Keratinocyte (primary cell): ENCODE data around the gene AOPEP. TPM values are rescaled to one million over a fixed set of nuclear protein-coding genes. Genes with fewer than 3 reads are reported as not detected.
A peak's percentile ranks its signal among the peaks of the same experiment; 100 is the strongest.

Experiments used
- DNase-seq: peaks from one replicate; pipeline ENCODE4 v3.0.0-alpha.2; 2011; ENCODE audit warnings: low read depth, missing footprints, low spot score
- FAIRE-seq: peaks from 2 replicates; lab custom pipeline; 2011; peaks lifted over from hg19 to GRCh38; lab: Jason Lieb, UNC
- H2AFZ ChIP-seq: 2 replicates; pipeline ENCODE4 v1.6.0; 2012; ENCODE audit warnings: low read length, control low read depth, inconsistent platforms; ENCODE audit not compliant: control insufficient read depth
- H3K27ac ChIP-seq: 2 replicates; pipeline ENCODE4 v1.5.1; 2011; ENCODE audit warnings: low read length; ENCODE audit not compliant: control insufficient read depth, insufficient read depth
- H3K27me3 ChIP-seq: 3 replicates; pipeline ENCODE4 v1.6.0; 2011; ENCODE audit warnings: low read length; ENCODE audit not compliant: control insufficient read depth, insufficient read depth; ENCODE audit errors: extremely low read depth
- H3K36me3 ChIP-seq, 2 experiments: 2 replicates in 1 of 2; 3 replicates in 1 of 2; pipeline ENCODE4 v1.5.1; 2011; ENCODE audit warnings: low read length in 2 of 2, mild to moderate bottlenecking in 1 of 2; ENCODE audit not compliant: control insufficient read depth in 2 of 2, insufficient read depth in 2 of 2; ENCODE audit errors: extremely low read depth in 1 of 2
- H3K4me1 ChIP-seq: 3 replicates; pipeline ENCODE4 v1.5.1; 2011; ENCODE audit warnings: low read length; ENCODE audit not compliant: control insufficient read depth, insufficient read depth; ENCODE audit errors: extremely low read depth
- H3K4me2 ChIP-seq: 3 replicates; pipeline ENCODE4 v1.6.0; 2011; ENCODE audit warnings: low read depth, low read length; ENCODE audit not compliant: control insufficient read depth, insufficient read depth; ENCODE audit errors: extremely low read depth
- H3K4me3 ChIP-seq, 3 experiments: fragments of 200-600 bp in 1 of 3; sonication (generic) in 1 of 3; 2 replicates in 2 of 3; 3 replicates in 1 of 3; pipeline ENCODE4 v1.5.1; 2011 to 2016; ENCODE audit warnings: low read length in 3 of 3, mild to moderate bottlenecking in 3 of 3, control low read depth in 2 of 3, inconsistent platforms in 1 of 3, low read depth in 1 of 3, mixed read lengths in 1 of 3, mixed run types in 1 of 3, moderate library complexity in 1 of 3; ENCODE audit not compliant: control insufficient read depth in 2 of 3, insufficient read depth in 2 of 3; ENCODE audit errors: extremely low read depth in 1 of 3
- H3K79me2 ChIP-seq: 2 replicates; pipeline ENCODE4 v1.6.0; 2012; ENCODE audit warnings: low read length; ENCODE audit not compliant: control insufficient read depth, insufficient read depth
- H3K9ac ChIP-seq: 3 replicates; pipeline ENCODE4 v1.6.0; 2011; ENCODE audit warnings: low read length; ENCODE audit not compliant: control insufficient read depth, insufficient read depth; ENCODE audit errors: extremely low read depth
- H3K9me1 ChIP-seq: 3 replicates; pipeline ENCODE4 v1.6.0; 2011; ENCODE audit warnings: low read length; ENCODE audit not compliant: control insufficient read depth, insufficient read depth; ENCODE audit errors: extremely low read depth
- H3K9me3 ChIP-seq: 2 replicates; pipeline ENCODE4 v1.5.1; 2012; ENCODE audit warnings: low read depth, low read length; ENCODE audit not compliant: control insufficient read depth
- H4K20me1 ChIP-seq: 3 replicates; pipeline ENCODE4 v1.6.0; 2011; ENCODE audit warnings: low read length; ENCODE audit not compliant: control insufficient read depth, insufficient read depth; ENCODE audit errors: extremely low read depth
- EZH2 ChIP-seq: IDR thresholded peaks from one replicate; pipeline ENCODE4 v1.6.1; 2012; ENCODE audit warnings: inconsistent platforms, mild to moderate bottlenecking, low read length, moderate library complexity
- dilution Hi-C: fragments of 300-500 bp; cut with MboI; formaldehyde crosslinking; loops from one replicate; pipeline ENCODE4 v1.7.0; 2020; ENCODE audit warnings: low sequenced_read_pairs; ENCODE audit not compliant: extremely low pct_ligation_motif_present
- polyA plus RNA-seq, 5 experiments: library from polyadenylated mRNA; depleted of rRNA in 3 of 5; stranded (reverse) in 3 of 5; stranded (forward) in 1 of 5; unstranded in 1 of 5; fragments of >200 nt; gene quantifications; 1 replicate in 1 of 5; 2 replicates in 3 of 5; 3 replicates in 1 of 5; pipeline versions ENCODE4 v1.2.1 to v1.2.3, GENCODE V29; 2011 to 2012; ENCODE audit warnings: missing spikeins in 2 of 5, low read depth in 1 of 5, low replicate concordance in 1 of 5
- TF ChIP-seq, protein P1 (sequence below), 3 experiments: IDR thresholded peaks in 1 of 3; conservative IDR thresholded peaks in 1 of 3; optimal IDR thresholded peaks in 1 of 3; 2 replicates in 2 of 3; 3 replicates in 1 of 3; pipeline versions ENCODE3 to v1.5.1; 2011; ENCODE audit warnings: low read length in 3 of 3, mild to moderate bottlenecking in 3 of 3, moderate library complexity in 2 of 3, control low read depth in 1 of 3, inconsistent platforms in 1 of 3; ENCODE audit not compliant: insufficient read depth in 2 of 3; ENCODE audit errors: extremely low read depth in 1 of 3

The AOPEP gene
- polyA plus RNA-seq, 1 donor (not counting 4 experiments of a cell fraction or from before 2014, with no cell fraction given): 27.0 TPM

DNA sequence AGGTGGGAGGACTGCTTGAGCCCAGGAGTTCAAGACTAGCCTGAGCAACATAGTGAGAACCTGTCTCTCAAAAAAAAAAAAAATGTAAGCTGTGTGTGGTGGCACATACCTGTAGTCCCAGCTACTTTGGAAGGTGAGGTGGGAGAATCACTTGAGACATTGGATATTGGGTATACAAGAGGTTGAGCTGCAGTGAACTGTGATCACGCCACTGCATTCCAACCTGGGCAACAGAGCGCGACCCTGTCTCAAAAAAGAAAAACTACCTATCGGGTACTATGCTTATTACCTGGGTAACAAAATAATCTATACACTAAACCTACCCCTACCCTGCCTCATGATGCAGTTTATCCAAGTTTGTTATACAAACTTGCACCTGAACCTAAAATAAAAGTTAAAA is 64.9 kb downstream of the AOPEP start:
- TF ChIP-seq, protein P1, sequence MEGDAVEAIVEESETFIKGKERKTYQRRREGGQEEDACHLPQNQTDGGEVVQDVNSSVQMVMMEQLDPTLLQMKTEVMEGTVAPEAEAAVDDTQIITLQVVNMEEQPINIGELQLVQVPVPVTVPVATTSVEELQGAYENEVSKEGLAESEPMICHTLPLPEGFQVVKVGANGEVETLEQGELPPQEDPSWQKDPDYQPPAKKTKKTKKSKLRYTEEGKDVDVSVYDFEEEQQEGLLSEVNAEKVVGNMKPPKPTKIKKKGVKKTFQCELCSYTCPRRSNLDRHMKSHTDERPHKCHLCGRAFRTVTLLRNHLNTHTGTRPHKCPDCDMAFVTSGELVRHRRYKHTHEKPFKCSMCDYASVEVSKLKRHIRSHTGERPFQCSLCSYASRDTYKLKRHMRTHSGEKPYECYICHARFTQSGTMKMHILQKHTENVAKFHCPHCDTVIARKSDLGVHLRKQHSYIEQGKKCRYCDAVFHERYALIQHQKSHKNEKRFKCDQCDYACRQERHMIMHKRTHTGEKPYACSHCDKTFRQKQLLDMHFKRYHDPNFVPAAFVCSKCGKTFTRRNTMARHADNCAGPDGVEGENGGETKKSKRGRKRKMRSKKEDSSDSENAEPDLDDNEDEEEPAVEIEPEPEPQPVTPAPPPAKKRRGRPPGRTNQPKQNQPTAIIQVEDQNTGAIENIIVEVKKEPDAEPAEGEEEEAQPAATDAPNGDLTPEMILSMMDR (optimal IDR thresholded peaks at IDR 0.05 in 1 of 3, IDR thresholded peaks at IDR 0.05 in 1 of 3, conservative IDR thresholded peaks at IDR 0.05 in 1 of 3; ENCODE audit: extremely low read depth in 1 of 3, insufficient read depth in 2 of 3, low read length in 3 of 3): no peak
- no peak for TF ChIP-seq EZH2
- Histone ChIP-seq H3K79me2 (no peaks in the 10 kb centered on the region), H3K4me3 (no peak overlapping the region), H3K4me2 (no peak overlapping the region), H2AFZ (no peak overlapping the region), H3K9me3 (no peaks in the 10 kb centered on the region), H3K9me1 (no peaks in the 10 kb centered on the region), H3K27me3 (no peaks in the 10 kb centered on the region), H3K9ac (no peak overlapping the region), H4K20me1 (no peaks in the 10 kb centered on the region), H3K36me3 (peaks cover 0 to 4% of the 10 kb centered on the region in 2 experiments), H3K4me1 (peaks cover 19% of the 10 kb centered on the region), H3K27ac (no peak overlapping the region)
- DNase-seq (no peak), FAIRE-seq (no peak)
- dilution Hi-C loops: no loop called here

DNA sequence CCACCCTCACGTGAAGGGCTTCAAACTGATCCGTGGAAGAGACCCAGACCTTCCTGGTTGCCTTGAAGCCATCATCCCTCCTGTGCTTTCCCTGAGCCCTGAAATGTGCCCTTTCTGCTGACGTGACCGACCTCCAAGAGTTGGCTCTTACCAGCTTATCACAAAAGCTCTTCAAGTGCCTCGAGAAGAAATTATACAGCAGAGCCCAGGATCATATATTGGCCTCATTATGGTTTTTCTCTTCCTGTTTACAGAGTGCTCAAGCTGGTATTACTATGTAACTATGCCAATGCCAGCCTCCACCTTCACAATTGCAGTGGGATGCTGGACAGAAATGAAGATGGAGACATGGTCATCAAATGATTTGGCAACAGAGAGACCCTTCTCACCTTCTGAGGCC is 66.0 kb downstream of the AOPEP start:
- no peak for FAIRE-seq
- H3K4me3 ChIP-seq: no peak overlapping the region
- peak overlapping the region; percentile 53 for H2AFZ ChIP-seq
- peak overlapping the region; percentile 1 for H3K9ac ChIP-seq
- no peak for DNase-seq
- H3K9me3 ChIP-seq: no peaks in the 10 kb centered on the region
- no peaks in the 10 kb centered on the region for H3K27me3 ChIP-seq
- H3K27ac ChIP-seq: peak overlapping the region; percentile 33
- no peaks in the 10 kb centered on the region for H4K20me1 ChIP-seq
- H3K36me3 ChIP-seq: peaks cover 0 to 4% of the 10 kb centered on the region in 2 experiments
- dilution Hi-C loops: no loop called here
- TF ChIP-seq, protein P1 (optimal IDR thresholded peaks at IDR 0.05 in 1 of 3, IDR thresholded peaks at IDR 0.05 in 1 of 3, conservative IDR thresholded peaks at IDR 0.05 in 1 of 3; ENCODE audit: extremely low read depth in 1 of 3, insufficient read depth in 2 of 3, low read length in 3 of 3): no peak
- TF ChIP-seq EZH2: no peak
- H3K4me1 ChIP-seq: peaks cover 8% of the 10 kb centered on the region
- H3K9me1 ChIP-seq: no peaks in the 10 kb centered on the region
- H3K79me2 ChIP-seq: no peaks in the 10 kb centered on the region
- H3K4me2 ChIP-seq: no peak overlapping the region
